ENCODE data around the gene OIT3. TPM values are rescaled to one million over a fixed set of nuclear protein-coding genes. Genes with fewer than 3 reads are reported as not detected.

Gene OIT3
- not detected for total RNA-seq

GRCh38 chr10:72893136-72893798 lies at the start of gene OIT3:
OIT3 (plus strand) TSS chr10:72893739; CDS start chr10:72893799, 60 bp downstream.
- no peaks in the 10 kb centered on the region for H3K9me3 Mint-ChIP-seq
- ATAC-seq (replicated peaks), result no peak
- peaks cover 4% of the 10 kb centered on the region for H3K27me3 Mint-ChIP-seq
- no peak within 1 kb of the TSS for H3K27ac Mint-ChIP-seq
- H3K4me3 Mint-ChIP-seq, result no peak within 1 kb of the TSS
- peaks cover 5% of the 10 kb centered on the region for H3K36me3 Mint-ChIP-seq (ENCODE audit: low read depth)
- H3K4me1 Mint-ChIP-seq, result no peaks in the 10 kb centered on the region

GRCh38 chr10:72846238-72846637 lies 47.3 kb upstream of the OIT3 start:
- Mint-ChIP-seq H3K4me3 (no peak overlapping the region), H3K4me1 (no peaks in the 10 kb centered on the region), H3K27me3 (no peaks in the 10 kb centered on the region), H3K9me3 (no peaks in the 10 kb centered on the region), H3K27ac (no peak overlapping the region), H3K36me3 (ENCODE audit: low read depth) (no peaks in the 10 kb centered on the region)
- peak; percentile 93 for ATAC-seq (replicated peaks)

- Mint-ChIP-seq H3K9me3 (no peaks in the 10 kb centered on the region), H3K27me3 (no peaks in the 10 kb centered on the region), H3K4me3 (no peak overlapping the region), H3K4me1 (no peaks in the 10 kb centered on the region), H3K36me3 (ENCODE audit: low read depth) (no peaks in the 10 kb centered on the region), H3K27ac (no peak overlapping the region)
- ATAC-seq (replicated peaks), result peak; percentile 41
These were observed 45.9 kb upstream of the OIT3 start for GRCh38 chr10:72847681-72848080.

GRCh38 chr10:72850861-72851260 lies 42.7 kb upstream of the OIT3 start:
- H3K27me3 Mint-ChIP-seq, result no peaks in the 10 kb centered on the region
- no peak overlapping the region for H3K27ac Mint-ChIP-seq
- no peaks in the 10 kb centered on the region for H3K9me3 Mint-ChIP-seq
- no peak for ATAC-seq (replicated peaks)
- H3K36me3 Mint-ChIP-seq (ENCODE audit: low read depth), result no peaks in the 10 kb centered on the region
- no peak overlapping the region for H3K4me3 Mint-ChIP-seq
- no peaks in the 10 kb centered on the region for H3K4me1 Mint-ChIP-seq

- no peak for ATAC-seq (replicated peaks)
- Mint-ChIP-seq H3K27me3 (no peaks in the 10 kb centered on the region), H3K4me1 (no peaks in the 10 kb centered on the region), H3K9me3 (no peaks in the 10 kb centered on the region), H3K4me3 (no peak overlapping the region), H3K36me3 (ENCODE audit: low read depth) (no peaks in the 10 kb centered on the region), H3K27ac (no peak overlapping the region)
These were observed 42.0 kb upstream of the OIT3 start for GRCh38 chr10:72851509-72851908.

GRCh38 chr10:72852508-72852907 lies 41.0 kb upstream of the OIT3 start:
- Mint-ChIP-seq H3K9me3 (no peaks in the 10 kb centered on the region), H3K4me1 (no peaks in the 10 kb centered on the region)

GRCh38 chr10:72855129-72855528 lies 38.4 kb upstream of the OIT3 start:
- no peaks in the 10 kb centered on the region for H3K27me3 Mint-ChIP-seq
- no peaks in the 10 kb centered on the region for H3K9me3 Mint-ChIP-seq
- no peak for ATAC-seq (replicated peaks)
- H3K36me3 Mint-ChIP-seq (ENCODE audit: low read depth), result peaks cover 4% of the 10 kb centered on the region
- no peaks in the 10 kb centered on the region for H3K4me1 Mint-ChIP-seq
- H3K4me3 Mint-ChIP-seq, result no peak overlapping the region
- no peak overlapping the region for H3K27ac Mint-ChIP-seq

More at GRCh38 chr10:72852508-72852907, 41.0 kb upstream of the OIT3 start:
- H3K27me3 Mint-ChIP-seq, result no peaks in the 10 kb centered on the region
- H3K27ac Mint-ChIP-seq, result no peak overlapping the region
- H3K36me3 Mint-ChIP-seq (ENCODE audit: low read depth), result no peaks in the 10 kb centered on the region
- ATAC-seq (replicated peaks), result no peak
- H3K4me3 Mint-ChIP-seq, result no peak overlapping the region

GRCh38 chr10:72855790-72856189 lies 37.7 kb upstream of the OIT3 start:
- ATAC-seq (replicated peaks), result no peak
- H3K27ac Mint-ChIP-seq, result no peak overlapping the region
- H3K36me3 Mint-ChIP-seq (ENCODE audit: low read depth), result peaks cover 10% of the 10 kb centered on the region
- H3K9me3 Mint-ChIP-seq, result no peaks in the 10 kb centered on the region
- H3K27me3 Mint-ChIP-seq, result no peaks in the 10 kb centered on the region
- H3K4me3 Mint-ChIP-seq, result no peak overlapping the region
- H3K4me1 Mint-ChIP-seq, result no peaks in the 10 kb centered on the region

GRCh38 chr10:72858067-72858466 lies 35.5 kb upstream of the OIT3 start:
- Mint-ChIP-seq H3K27ac (no peak overlapping the region), H3K36me3 (ENCODE audit: low read depth) (peaks cover 24% of the 10 kb centered on the region), H3K4me1 (no peaks in the 10 kb centered on the region), H3K9me3 (no peaks in the 10 kb centered on the region), H3K27me3 (no peaks in the 10 kb centered on the region), H3K4me3 (no peak overlapping the region)
- no peak for ATAC-seq (replicated peaks)

GRCh38 chr10:72862957-72863356 lies 30.6 kb upstream of the OIT3 start:
- Mint-ChIP-seq H3K27me3 (no peaks in the 10 kb centered on the region), H3K4me1 (no peaks in the 10 kb centered on the region), H3K9me3 (no peaks in the 10 kb centered on the region), H3K36me3 (ENCODE audit: low read depth) (peaks cover 27% of the 10 kb centered on the region), H3K4me3 (no peak overlapping the region), H3K27ac (no peak overlapping the region)
- no peak for ATAC-seq (replicated peaks)

GRCh38 chr10:72875250-72876055 lies 18.1 kb upstream of the OIT3 start:
- Mint-ChIP-seq H3K27me3 (no peaks in the 10 kb centered on the region), H3K4me3 (no peak overlapping the region), H3K36me3 (ENCODE audit: low read depth) (peaks cover 43% of the 10 kb centered on the region), H3K27ac (no peak overlapping the region), H3K9me3 (no peaks in the 10 kb centered on the region), H3K4me1 (no peaks in the 10 kb centered on the region)
- no peak for ATAC-seq (replicated peaks)

GRCh38 chr10:72879245-72879644 lies 14.3 kb upstream of the OIT3 start:
- H3K9me3 Mint-ChIP-seq, result no peaks in the 10 kb centered on the region
- peaks cover 24% of the 10 kb centered on the region for H3K36me3 Mint-ChIP-seq (ENCODE audit: low read depth)
- H3K27ac Mint-ChIP-seq, result no peak overlapping the region
- H3K4me1 Mint-ChIP-seq, result no peaks in the 10 kb centered on the region
- ATAC-seq (replicated peaks), result no peak
- H3K4me3 Mint-ChIP-seq, result no peak overlapping the region
- no peaks in the 10 kb centered on the region for H3K27me3 Mint-ChIP-seq

- Mint-ChIP-seq H3K27ac (no peak overlapping the region), H3K9me3 (no peaks in the 10 kb centered on the region), H3K36me3 (ENCODE audit: low read depth) (peaks cover 40% of the 10 kb centered on the region), H3K4me1 (no peaks in the 10 kb centered on the region), H3K27me3 (no peaks in the 10 kb centered on the region), H3K4me3 (no peak overlapping the region)
- ATAC-seq (replicated peaks), result no peak
These were observed 12.2 kb upstream of the OIT3 start for GRCh38 chr10:72881291-72881690.

- Mint-ChIP-seq H3K27ac (no peak overlapping the region), H3K4me3 (no peak overlapping the region), H3K4me1 (peaks cover 4% of the 10 kb centered on the region), H3K27me3 (no peaks in the 10 kb centered on the region), H3K9me3 (no peaks in the 10 kb centered on the region), H3K36me3 (ENCODE audit: low read depth) (peaks cover 40% of the 10 kb centered on the region)
- peak; percentile 47 for ATAC-seq (replicated peaks)
These were observed 9.7 kb upstream of the OIT3 start for GRCh38 chr10:72883861-72884260.

GRCh38 chr10:72885953-72886352 lies 7.6 kb upstream of the OIT3 start:
- H3K27me3 Mint-ChIP-seq, result no peaks in the 10 kb centered on the region
- no peaks in the 10 kb centered on the region for H3K9me3 Mint-ChIP-seq
- peaks cover 40% of the 10 kb centered on the region for H3K36me3 Mint-ChIP-seq (ENCODE audit: low read depth)
- H3K27ac Mint-ChIP-seq, result no peak overlapping the region
- H3K4me1 Mint-ChIP-seq, result peaks cover 4% of the 10 kb centered on the region
- no peak overlapping the region for H3K4me3 Mint-ChIP-seq
- ATAC-seq (replicated peaks), result no peak

Measured in activated T-helper 17 cell treated with anti-CD3 and anti-CD28 coated beads, Interleukin-2, amount 50 U/mL, for 72 hours (primary cell).